ENCODE results near the gene AKR1B15.
"Not testable (repeated sequence)": the region's sequence is repeated elsewhere in the genome, so short reads cannot be mapped to it uniquely, and the experiment has no call there.

The AKR1B15 gene

GRCh38 chr7:134533288-134533771 is 15.6 kb upstream of the AKR1B15 start:
- DNase-seq: no peak

GRCh38 chr7:134534633-134535032 is 14.3 kb upstream of the AKR1B15 start:
- no peak for DNase-seq

- DNase-seq: no peak
Measured at GRCh38 chr7:134535272-134535918, 13.5 kb upstream of the AKR1B15 start.

- DNase-seq: no peak
Measured at GRCh38 chr7:134535919-134536299, 13.0 kb upstream of the AKR1B15 start.

- not testable (repeated sequence) for DNase-seq
Measured at GRCh38 chr7:134536558-134536957, 12.4 kb upstream of the AKR1B15 start.

- DNase-seq: not testable (repeated sequence)
Measured at GRCh38 chr7:134537273-134537781, 11.6 kb upstream of the AKR1B15 start.

- no peak for DNase-seq
Measured at GRCh38 chr7:134539380-134540004, 9.4 kb upstream of the AKR1B15 start.

GRCh38 chr7:134541501-134542194 is 7.3 kb upstream of the AKR1B15 start:
- not testable (repeated sequence) for DNase-seq

GRCh38 chr7:134542195-134542771 is 6.6 kb upstream of the AKR1B15 start:
- no peak for DNase-seq

- no peak for DNase-seq
Measured at GRCh38 chr7:134545380-134545779, 3.5 kb upstream of the AKR1B15 start.

GRCh38 chr7:134545918-134546317 is 3.0 kb upstream of the AKR1B15 start:
- no peak for DNase-seq

GRCh38 chr7:134546955-134547354 is 2.0 kb upstream of the AKR1B15 start:
- DNase-seq: no peak

- DNase-seq: peak; percentile 66
Measured at GRCh38 chr7:134547397-134548054, 1.4 kb upstream of the AKR1B15 start.

- no peak for DNase-seq
Measured at GRCh38 chr7:134549366-134549765, 456 bp downstream of the AKR1B15 start.

GRCh38 chr7:134552105-134552504 is 3.2 kb downstream of the AKR1B15 start:
- no peak for DNase-seq

- DNase-seq: no peak
Measured at GRCh38 chr7:134553976-134554375, 5.1 kb downstream of the AKR1B15 start.

GRCh38 chr7:134554417-134554966 is 5.6 kb downstream of the AKR1B15 start:
- no peak for DNase-seq

GRCh38 chr7:134557391-134557790 is 8.5 kb downstream of the AKR1B15 start:
- no peak for DNase-seq

GRCh38 chr7:134558370-134558769 is 9.5 kb downstream of the AKR1B15 start:
- DNase-seq: no peak

- DNase-seq: not testable (repeated sequence)
Measured at GRCh38 chr7:134561616-134562015, 12.7 kb downstream of the AKR1B15 start.

- no peak for DNase-seq
Measured at GRCh38 chr7:134562136-134562535, 13.2 kb downstream of the AKR1B15 start.

- not testable (repeated sequence) for DNase-seq
Measured at GRCh38 chr7:134563398-134563749, 14.5 kb downstream of the AKR1B15 start.

Data from activated naive CD4-positive, alpha-beta T cell treated with Interleukin-2 at 50 U/mL for 16 hours (primary cell).